Tibial nerve (tissue), 3 donors: ENCODE measurements around the gene NAA40.

ENCODE experiments used
- POLR2A ChIP-seq, 2 donors: fragments of 450-650 bp; IDR thresholded peaks; one replicate each; pipeline ENCODE4 v1.6.1; 2017; ENCODE audit warnings: antibody characterized with exemption in 2 of 2, mild to moderate bottlenecking in 2 of 2, moderate library complexity in 2 of 2
- TF ChIP-seq, protein P1 (sequence below), 5 experiments: fragments of 200-600 bp in 3 of 5; fragments of 450-650 bp in 2 of 5; sonication (generic) in 3 of 5; IDR thresholded peaks; one replicate each; pipeline ENCODE4 v1.5.1; 2016 to 2019; ENCODE audit warnings: antibody characterized with exemption in 5 of 5, mild to moderate bottlenecking in 3 of 5, moderate library complexity in 2 of 5

DNA sequence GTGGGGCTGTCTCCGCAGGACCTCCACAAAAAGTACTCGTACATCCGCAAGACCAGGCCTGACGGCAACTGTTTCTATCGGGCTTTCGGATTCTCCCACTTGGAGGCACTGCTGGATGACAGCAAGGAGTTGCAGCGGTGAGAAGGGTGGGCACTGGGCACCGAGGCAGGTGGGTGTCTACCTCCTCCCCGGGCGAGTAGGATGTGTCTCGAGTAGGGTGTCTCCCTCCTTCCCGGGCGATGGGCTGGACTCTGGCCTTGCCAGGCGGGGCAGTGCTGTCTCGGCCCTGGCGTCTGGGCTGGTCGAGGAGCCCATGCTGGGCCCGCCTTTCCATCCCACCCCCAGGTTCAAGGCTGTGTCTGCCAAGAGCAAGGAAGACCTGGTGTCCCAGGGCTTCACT is 57.7 kb downstream of the NAA40 start:
- TF ChIP-seq, protein P1, sequence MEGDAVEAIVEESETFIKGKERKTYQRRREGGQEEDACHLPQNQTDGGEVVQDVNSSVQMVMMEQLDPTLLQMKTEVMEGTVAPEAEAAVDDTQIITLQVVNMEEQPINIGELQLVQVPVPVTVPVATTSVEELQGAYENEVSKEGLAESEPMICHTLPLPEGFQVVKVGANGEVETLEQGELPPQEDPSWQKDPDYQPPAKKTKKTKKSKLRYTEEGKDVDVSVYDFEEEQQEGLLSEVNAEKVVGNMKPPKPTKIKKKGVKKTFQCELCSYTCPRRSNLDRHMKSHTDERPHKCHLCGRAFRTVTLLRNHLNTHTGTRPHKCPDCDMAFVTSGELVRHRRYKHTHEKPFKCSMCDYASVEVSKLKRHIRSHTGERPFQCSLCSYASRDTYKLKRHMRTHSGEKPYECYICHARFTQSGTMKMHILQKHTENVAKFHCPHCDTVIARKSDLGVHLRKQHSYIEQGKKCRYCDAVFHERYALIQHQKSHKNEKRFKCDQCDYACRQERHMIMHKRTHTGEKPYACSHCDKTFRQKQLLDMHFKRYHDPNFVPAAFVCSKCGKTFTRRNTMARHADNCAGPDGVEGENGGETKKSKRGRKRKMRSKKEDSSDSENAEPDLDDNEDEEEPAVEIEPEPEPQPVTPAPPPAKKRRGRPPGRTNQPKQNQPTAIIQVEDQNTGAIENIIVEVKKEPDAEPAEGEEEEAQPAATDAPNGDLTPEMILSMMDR (IDR thresholded peaks at IDR 0.05): no peak
- TF ChIP-seq POLR2A (IDR thresholded peaks at IDR 0.05): no peak
